C1 segment of cervical spinal cord (tissue), 14 donors: ENCODE results near the gene AMIGO2.
"Not testable (repeated sequence)": the region's sequence is repeated elsewhere in the genome, so short reads cannot be mapped to it uniquely, and the experiment has no call there.

Experiments used
- DNase-seq, 14 donors: peaks; one replicate each; lab custom pipeline; 2025; lab: John Stamatoyannopoulos, UW

The AMIGO2 gene

GRCh38 chr12:47074757-47075156 is 5.0 kb downstream of the AMIGO2 start:
- DNase-seq = no peak

DNA sequence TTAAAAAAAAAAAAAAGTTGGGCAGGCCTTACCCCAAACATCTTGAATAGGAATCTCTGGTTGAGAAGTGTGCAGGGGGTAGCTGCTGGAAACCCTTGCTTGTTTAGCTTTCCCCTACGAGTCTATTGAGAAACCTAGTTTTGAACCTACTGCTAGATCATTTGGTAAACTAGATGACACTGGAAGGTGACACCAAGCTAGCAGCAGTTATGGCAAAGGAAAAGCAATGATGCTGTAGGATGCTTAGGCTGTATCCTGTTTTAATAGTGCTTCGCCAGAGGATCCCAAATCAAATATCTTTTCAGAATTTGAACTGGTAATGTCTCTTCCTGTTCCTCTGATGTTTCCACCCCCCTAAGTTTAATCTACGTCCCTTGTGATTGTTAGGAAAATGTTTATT is 5.8 kb downstream of the AMIGO2 start:
- DNase-seq = no peak

GRCh38 chr12:47071241-47071852 is 8.4 kb downstream of the AMIGO2 start:
- no peak for DNase-seq

GRCh38 chr12:47070310-47070709 is 9.4 kb downstream of the AMIGO2 start:
- DNase-seq = no peak

- DNase-seq = no peak
Observed at GRCh38 chr12:47068539-47068938, 11.2 kb downstream of the AMIGO2 start.

GRCh38 chr12:47067771-47068431 is 11.9 kb downstream of the AMIGO2 start:
- DNase-seq = no peak

- no peak for DNase-seq
Observed at GRCh38 chr12:47067176-47067575, 12.6 kb downstream of the AMIGO2 start.

DNA sequence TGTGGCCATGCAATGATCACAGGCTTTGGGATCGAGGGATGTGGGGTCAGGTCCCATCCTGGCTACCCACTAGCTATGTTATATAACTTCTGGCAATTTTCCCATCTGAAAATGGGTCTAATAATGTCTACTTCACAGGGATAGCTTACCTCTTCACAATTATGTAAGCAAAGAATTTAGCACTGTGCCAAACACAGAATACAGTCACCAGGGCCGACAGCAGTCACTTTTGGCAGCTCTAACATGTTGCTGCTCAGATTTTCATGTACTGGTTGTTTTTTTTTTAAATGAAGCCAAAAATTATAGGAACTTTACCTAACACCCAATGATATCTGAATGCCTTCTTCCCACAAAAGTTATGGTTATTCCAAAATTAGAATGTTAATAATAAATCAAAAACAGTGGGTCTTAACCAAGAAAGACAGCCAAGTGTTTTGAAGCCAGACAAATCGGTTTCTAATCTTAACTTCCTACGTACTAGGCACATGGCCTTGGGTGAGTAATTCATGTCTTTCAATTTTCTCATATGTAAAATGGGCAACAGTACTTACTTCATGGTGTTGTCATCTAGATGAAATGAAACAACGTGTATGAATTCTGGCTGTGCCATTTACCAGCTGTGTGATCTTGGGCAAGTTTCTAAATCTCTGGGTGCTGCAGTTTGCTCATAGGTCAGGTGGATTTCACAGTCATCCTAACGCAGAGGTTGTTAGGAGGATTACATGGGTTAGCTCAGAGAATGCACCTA is 13.3 kb downstream of the AMIGO2 start:
- no peak for DNase-seq

DNA sequence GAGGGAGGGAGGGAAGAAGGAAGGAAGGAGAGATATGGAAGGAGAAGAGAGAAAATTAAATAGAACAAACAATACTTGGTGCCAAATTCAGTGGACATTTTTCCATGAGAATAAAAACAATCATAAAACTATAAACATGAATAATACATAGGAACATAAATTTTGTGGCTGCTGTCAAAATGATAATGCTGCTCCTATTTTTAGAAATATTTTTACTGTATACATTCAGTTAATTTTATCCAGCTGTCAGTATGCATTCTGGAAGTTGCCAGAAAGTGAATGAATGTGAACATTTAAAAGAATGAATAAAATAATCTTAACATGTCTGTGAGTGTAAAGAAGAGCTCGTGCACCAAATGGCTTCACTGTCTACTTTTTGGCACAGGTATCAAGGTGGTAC is 14.2 kb downstream of the AMIGO2 start:
- no peak for DNase-seq

DNA sequence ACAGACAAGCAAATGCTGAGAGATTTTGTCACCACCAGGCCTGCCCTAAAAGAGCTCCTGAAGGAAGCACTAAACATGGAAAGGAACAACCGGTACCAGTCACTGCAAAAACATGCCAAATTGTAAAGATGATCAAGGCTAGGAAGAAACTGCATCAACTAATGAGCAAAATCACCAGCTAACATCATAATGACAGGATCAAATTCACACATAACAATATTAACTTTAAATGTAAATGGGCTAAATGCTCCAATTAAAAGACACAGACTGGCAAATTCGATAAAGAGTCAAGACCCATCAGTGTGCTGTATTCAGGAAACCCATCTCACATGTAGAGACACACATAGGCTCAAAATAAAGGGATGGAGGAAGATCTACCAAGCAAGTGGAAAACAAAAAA is 21.1 kb downstream of the AMIGO2 start:
- not testable (repeated sequence) for DNase-seq

- not testable (repeated sequence) for DNase-seq
Observed at GRCh38 chr12:47056944-47057343, 22.8 kb downstream of the AMIGO2 start.

- DNase-seq = not testable (repeated sequence)
Observed at GRCh38 chr12:47055856-47056255, 23.9 kb downstream of the AMIGO2 start.

DNA sequence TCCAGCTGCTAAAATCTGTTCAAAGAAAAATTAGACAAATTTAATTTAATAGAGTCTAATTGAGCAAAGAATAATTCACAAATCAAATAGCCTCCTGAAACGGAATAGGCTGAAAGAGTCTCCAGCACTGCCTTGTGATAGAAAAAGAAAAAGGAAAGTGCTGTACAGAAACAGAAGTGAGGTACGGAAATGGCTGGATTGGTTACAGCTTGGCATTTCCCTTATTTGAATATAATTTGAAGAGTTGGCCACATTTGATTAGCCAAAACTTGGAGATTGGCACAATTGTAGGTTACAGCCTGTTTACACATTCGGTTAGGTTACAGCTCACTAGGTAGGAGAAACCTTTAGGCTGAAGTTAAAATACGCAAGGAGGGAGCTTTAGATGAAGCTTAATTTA is 25.1 kb downstream of the AMIGO2 start:
- no peak for DNase-seq

DNA sequence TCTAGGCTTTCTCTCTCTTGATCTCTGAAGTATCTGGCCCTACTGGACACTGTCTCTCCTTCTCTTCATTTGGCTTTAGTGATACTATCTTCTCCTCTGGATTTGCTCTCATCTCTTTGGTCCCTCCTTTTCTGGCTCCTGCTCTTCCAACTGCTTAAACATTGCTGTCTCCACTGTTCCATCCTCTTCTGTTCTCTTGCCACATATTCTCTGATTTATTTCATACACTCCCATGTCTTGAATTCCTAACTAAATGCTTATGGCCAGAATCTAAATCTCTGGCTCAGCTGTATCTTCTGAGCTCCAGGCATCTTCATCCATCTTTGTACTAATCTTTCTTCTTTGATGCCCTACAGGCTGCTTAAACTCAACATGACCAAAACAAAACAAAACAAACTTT is 25.8 kb downstream of the AMIGO2 start:
- no peak for DNase-seq

- no peak for DNase-seq
Observed at GRCh38 chr12:47052274-47052673, 27.5 kb downstream of the AMIGO2 start.

DNA sequence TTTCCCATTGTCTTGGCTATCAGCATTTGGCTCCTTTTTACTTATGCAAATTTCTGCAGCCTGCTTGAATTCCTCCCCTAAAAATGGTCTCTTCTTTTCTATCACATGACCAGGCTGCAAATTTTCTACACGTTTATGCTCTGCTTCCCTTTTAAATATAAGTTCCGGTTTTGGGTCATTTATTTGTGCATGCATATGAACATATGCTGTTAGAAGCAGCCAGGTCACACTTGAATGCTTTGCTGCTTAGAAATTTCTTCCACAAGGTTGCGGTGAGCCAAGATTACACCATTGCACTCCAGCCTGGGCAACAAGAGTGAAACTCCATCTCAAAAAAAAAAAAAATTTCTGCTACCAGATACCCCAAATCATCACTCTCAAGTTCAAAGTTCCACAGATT is 28.5 kb downstream of the AMIGO2 start:
- not testable (repeated sequence) for DNase-seq

- DNase-seq = no peak
Observed at GRCh38 chr12:47048541-47048940, 31.2 kb downstream of the AMIGO2 start.

GRCh38 chr12:47041327-47041726 is 38.4 kb downstream of the AMIGO2 start:
- DNase-seq = no peak

DNA sequence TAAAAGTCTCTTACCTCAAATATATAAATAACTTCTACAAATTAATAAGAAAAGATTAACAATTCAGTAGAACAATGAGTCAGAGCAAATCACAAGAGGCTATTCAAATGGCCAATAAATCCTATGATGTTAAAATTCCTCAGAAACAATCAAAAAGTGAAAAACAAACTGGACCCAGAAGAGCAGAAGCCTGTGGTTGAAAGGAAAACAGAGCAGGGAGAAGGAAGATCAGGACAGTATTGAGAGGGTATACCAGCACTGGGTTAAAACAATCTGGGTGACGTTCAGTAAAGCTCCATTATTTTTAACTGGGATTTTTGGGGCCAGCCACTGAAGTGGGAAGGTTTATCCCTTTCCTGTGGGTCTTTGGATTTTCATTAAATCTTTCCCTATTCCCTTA is 40.0 kb downstream of the AMIGO2 start:
- no peak for DNase-seq

GRCh38 chr12:47039079-47039478 is 40.7 kb downstream of the AMIGO2 start:
- DNase-seq = no peak

DNA sequence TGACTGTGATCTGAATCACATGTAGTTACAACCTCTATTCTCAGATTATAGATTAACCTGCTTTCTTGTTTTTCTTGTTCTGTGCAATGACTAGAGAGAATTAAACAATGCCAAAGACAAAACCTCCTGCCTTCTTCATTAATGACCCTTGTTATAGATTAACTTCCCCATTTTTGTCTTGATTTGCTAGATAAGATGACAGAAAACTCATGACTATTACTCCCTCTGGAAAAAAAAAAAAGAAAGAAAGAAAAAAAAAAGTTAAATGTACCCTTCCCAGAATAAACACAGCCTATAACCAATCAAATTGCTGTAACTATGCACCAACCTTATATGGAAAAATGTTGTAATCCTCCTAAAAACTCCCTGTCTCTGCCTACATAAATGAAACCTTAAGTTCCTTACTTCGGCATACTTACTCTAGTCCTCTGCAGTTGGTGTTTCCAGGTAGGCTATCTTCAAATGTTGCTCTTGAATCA is 41.5 kb downstream of the AMIGO2 start:
- DNase-seq = no peak

- DNase-seq = no peak
Observed at GRCh38 chr12:47035484-47035883, 44.3 kb downstream of the AMIGO2 start.

DNA sequence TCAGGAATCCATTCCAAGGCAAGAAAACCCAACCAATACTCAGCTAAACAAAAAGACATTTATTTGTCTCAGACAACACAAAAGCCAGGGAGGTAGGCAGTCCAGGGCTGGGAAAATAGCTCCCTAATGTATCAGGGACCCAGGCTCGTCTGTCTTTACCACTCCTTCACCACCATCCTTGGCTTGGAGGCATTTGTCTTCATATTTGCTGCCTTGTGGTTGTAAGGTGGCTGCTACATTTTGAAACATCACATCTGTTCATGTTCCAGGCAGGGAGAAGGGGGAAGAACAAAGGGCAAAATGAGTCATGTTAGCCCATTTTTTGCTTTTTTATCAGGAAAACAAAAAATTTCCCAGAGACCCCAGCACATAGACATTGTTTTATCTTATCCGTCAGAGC is 45.1 kb downstream of the AMIGO2 start:
- DNase-seq = no peak
